Breast epithelium (tissue), 4 donors: ENCODE data around the gene RBCK1. TPM values are rescaled to one million over a fixed set of nuclear protein-coding genes. Genes with fewer than 3 reads are reported as not detected.

Experiments
- DNase-seq, 2 donors: peaks; one replicate each; pipeline ENCODE4 v3.0.0-alpha.2; 2019; ENCODE audit warnings: low spot score in 2 of 2
- H3K27ac ChIP-seq, 2 donors: fragments of 200-600 bp; sonication (generic) in 1 of 2; one replicate each; pipeline ENCODE4 v1.5.1; 2016 to 2019; ENCODE audit warnings: mild to moderate bottlenecking in 1 of 2
- H3K27me3 ChIP-seq, 2 donors: fragments of 200-600 bp; sonication (generic) in 1 of 2; one replicate each; pipeline versions ENCODE4 v1.5.1 to v1.6.0; 2017 to 2019; ENCODE audit warnings: control low read depth in 1 of 2, mild to moderate bottlenecking in 1 of 2
- H3K36me3 ChIP-seq: fragments of 200-600 bp; one replicate; pipeline ENCODE4 v1.5.1; 2019
- H3K4me1 ChIP-seq, 2 donors: fragments of 200-600 bp; sonication (generic); one replicate each; pipeline ENCODE4 v1.5.1; 2016 to 2019; ENCODE audit warnings: control low read depth in 1 of 2
- H3K4me3 ChIP-seq, 3 donors: fragments of 200-600 bp; sonication (generic); 1 replicate in 2 of 3; 2 replicates in 1 of 3; pipeline ENCODE4 v1.5.1; 2016 to 2019; ENCODE audit warnings: mild to moderate bottlenecking in 3 of 3, moderate library complexity in 2 of 3
- H3K9me3 ChIP-seq, 2 donors: fragments of 200-600 bp; sonication (generic) in 1 of 2; one replicate each; pipeline ENCODE4 v1.5.1; 2016 to 2019; ENCODE audit warnings: control low read depth in 1 of 2
- POLR2A ChIP-seq: fragments of 450-650 bp; IDR thresholded peaks from one replicate; pipeline ENCODE4 v1.6.1; 2016; ENCODE audit warnings: antibody characterized with exemption, mild to moderate bottlenecking, moderate library complexity
- POLR2AphosphoS5 ChIP-seq, 3 donors: sonication (generic); formaldehyde crosslinking; IDR thresholded peaks; one replicate each; pipeline ENCODE4 v1.6.1; 2017; ENCODE audit warnings: antibody characterized with exemption in 3 of 3
- intact Hi-C: fragments of 100-400 bp; cut with DNase I; formaldehyde crosslinking; loops from one replicate; pipeline ENCODE4 v1.15.1; 2023; ENCODE audit warnings: low total_unique reads
- total RNA-seq, 3 donors: library from RNA; depleted of rRNA; stranded (reverse); fragments of >200 nt; gene quantifications; one replicate each; pipeline ENCODE4 v1.1.0, GENCODE V29; 2016
- TF ChIP-seq, protein P1 (sequence below), 3 donors: fragments of 450-650 bp; IDR thresholded peaks; one replicate each; pipeline ENCODE4 v1.5.1; 2016 to 2017; ENCODE audit warnings: antibody characterized with exemption in 3 of 3, mild to moderate bottlenecking in 3 of 3, moderate library complexity in 3 of 3

The RBCK1 gene
- total RNA-seq, 3 donors from 2014 or later = 61.3 to 69.5 (median 66.2) TPM

DNA sequence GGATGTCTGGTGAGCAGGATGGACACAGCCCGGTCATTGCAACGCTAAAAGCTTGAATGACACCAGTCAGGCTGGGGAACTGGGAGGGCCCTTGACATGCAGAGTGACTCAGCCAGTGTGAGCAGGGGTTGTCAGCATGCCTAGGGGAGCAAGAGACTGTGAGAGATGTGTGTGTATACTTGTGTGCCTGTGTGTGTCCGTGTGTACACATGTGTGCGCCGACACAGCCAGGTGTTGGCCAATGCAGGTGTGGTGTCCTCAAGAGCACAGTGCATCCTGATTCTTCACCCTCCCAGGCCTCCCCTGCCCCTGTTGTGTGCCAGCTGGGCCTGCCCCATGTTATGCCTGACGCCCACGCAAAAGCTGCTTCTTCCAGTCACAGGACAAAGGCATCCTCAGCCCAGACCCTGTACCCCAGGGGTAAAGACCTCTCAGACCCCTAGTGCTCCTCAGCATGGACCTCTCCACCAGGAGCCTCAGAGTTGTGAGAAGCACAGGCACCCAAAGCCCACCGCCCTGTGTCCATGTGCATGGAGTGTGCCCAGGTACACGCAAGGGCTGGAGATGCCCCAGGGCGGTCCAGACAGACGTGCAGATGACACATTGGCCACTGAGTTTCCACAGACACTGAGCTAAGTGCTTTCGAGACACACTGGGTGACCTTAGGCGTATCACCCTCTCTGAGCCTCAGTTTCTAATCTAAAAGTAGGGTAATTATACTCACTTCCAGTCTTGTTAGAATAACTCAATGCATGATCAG is 44.6 kb upstream of the RBCK1 start:
- H3K4me3 ChIP-seq = no peak overlapping the region
- TF ChIP-seq, protein P1, sequence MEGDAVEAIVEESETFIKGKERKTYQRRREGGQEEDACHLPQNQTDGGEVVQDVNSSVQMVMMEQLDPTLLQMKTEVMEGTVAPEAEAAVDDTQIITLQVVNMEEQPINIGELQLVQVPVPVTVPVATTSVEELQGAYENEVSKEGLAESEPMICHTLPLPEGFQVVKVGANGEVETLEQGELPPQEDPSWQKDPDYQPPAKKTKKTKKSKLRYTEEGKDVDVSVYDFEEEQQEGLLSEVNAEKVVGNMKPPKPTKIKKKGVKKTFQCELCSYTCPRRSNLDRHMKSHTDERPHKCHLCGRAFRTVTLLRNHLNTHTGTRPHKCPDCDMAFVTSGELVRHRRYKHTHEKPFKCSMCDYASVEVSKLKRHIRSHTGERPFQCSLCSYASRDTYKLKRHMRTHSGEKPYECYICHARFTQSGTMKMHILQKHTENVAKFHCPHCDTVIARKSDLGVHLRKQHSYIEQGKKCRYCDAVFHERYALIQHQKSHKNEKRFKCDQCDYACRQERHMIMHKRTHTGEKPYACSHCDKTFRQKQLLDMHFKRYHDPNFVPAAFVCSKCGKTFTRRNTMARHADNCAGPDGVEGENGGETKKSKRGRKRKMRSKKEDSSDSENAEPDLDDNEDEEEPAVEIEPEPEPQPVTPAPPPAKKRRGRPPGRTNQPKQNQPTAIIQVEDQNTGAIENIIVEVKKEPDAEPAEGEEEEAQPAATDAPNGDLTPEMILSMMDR (IDR thresholded peaks at IDR 0.05) = no peak
- TF ChIP-seq POLR2A = no peak
- TF ChIP-seq POLR2AphosphoS5 (IDR thresholded peaks at IDR 0.05) = no peak
- DNase-seq = no peak
- H3K9me3 ChIP-seq = no peaks in the 10 kb centered on the region
- H3K27me3 ChIP-seq = no peaks in the 10 kb centered on the region
- H3K4me1 ChIP-seq = peaks cover 0 to 4% of the 10 kb centered on the region in 2 donors
- H3K27ac ChIP-seq = peak overlapping the region in 1 of 2 donors; percentile 25
- intact Hi-C loops = no loop called here
- H3K36me3 ChIP-seq = no peaks in the 10 kb centered on the region

DNA sequence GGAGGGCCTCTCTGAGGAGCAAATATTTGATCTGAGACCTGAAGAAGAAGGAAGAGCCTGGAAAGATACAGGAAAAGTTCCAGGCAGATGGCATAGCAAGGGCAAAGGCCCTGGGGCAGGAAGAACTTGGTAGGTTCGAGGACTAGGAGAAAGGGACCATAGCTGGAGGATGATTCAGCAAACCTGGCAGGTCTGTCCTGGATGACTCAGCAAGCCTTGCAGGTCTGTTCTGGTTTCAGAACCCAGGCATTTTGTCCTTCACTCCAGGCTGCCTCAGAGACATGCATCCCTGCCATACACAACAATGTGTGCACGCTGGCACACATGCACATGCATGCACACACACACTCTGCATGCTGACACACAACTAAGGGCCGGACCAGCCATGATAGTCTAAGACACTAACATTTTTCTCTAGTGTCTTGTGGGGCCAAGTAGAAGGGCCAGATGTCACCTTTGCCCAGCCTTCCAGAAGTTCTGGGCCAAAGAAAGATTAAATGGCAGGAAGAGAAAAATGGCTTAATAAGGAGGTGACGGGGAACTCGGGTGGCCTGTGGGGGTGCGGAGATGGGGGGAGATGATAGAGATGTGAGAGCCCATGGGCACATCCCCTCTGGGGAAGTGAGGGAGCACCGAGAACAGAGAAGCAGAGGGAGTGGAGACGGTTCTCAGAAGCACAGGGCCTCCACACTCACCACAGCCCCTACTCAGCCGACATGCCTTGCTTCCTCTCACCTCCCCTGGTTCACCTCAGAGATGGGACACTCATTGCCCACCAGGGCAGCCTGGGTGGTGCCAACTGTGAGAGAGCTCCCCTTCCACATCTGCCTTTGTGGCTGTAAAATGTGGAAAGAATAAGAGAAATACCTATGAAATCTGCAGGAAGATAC is 42.9 kb upstream of the RBCK1 start:
- no peak for DNase-seq
- Histone ChIP-seq H3K9me3 (no peaks in the 10 kb centered on the region), H3K27ac (peak overlapping the region in 1 of 2 donors; percentile 62), H3K36me3 (no peaks in the 10 kb centered on the region), H3K4me1 (peaks cover 0 to 4% of the 10 kb centered on the region in 2 donors), H3K4me3 (no peak overlapping the region), H3K27me3 (no peaks in the 10 kb centered on the region)
- no peak for TF ChIP-seq POLR2AphosphoS5 (IDR thresholded peaks at IDR 0.05)
- TF ChIP-seq, protein P1 (IDR thresholded peaks at IDR 0.05) = no peak
- TF ChIP-seq POLR2A = no peak
- intact Hi-C loops = no loop called here

DNA sequence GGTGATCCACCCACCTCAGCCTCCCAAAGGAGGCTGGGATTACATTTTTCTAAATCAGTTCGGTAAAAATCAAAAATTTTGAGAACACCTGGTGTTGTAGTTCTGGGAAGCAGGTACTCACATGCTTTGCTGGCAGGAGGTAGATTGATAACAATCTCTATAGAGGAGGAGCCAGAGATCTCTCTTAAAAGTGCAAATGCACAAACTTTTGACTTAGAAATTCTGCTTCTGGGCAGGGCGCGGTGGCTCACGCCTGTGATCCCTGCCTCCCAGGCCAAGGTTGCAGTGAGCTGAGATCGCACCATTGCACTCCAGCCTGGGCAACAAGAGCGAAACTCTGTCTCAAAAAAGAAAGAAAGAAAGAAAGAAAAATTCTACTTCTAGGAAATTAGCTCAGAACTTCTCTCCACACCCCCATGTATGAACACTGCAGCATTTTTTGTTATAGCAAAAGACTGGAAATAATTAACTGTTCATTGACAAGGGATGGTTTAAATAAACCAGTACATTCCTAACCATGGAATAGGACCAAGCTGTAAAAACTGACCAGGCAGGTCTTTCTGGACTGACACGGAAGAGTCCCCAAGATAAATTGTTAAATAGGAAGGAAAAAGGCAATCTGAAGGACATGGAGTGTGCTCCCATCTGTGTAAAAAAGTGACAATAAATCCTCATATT is 41.9 kb upstream of the RBCK1 start:
- Histone ChIP-seq H3K27me3 (no peaks in the 10 kb centered on the region), H3K36me3 (no peaks in the 10 kb centered on the region), H3K4me3 (no peak overlapping the region), H3K9me3 (no peaks in the 10 kb centered on the region), H3K27ac (peak overlapping the region; percentile 36 to 62), H3K4me1 (peaks cover 0 to 4% of the 10 kb centered on the region in 2 donors)
- intact Hi-C loops = no loop called here
- TF ChIP-seq, protein P1 (IDR thresholded peaks at IDR 0.05) = no peak
- TF ChIP-seq POLR2A = no peak
- TF ChIP-seq POLR2AphosphoS5 (IDR thresholded peaks at IDR 0.05) = no peak
- no peak for DNase-seq

DNA sequence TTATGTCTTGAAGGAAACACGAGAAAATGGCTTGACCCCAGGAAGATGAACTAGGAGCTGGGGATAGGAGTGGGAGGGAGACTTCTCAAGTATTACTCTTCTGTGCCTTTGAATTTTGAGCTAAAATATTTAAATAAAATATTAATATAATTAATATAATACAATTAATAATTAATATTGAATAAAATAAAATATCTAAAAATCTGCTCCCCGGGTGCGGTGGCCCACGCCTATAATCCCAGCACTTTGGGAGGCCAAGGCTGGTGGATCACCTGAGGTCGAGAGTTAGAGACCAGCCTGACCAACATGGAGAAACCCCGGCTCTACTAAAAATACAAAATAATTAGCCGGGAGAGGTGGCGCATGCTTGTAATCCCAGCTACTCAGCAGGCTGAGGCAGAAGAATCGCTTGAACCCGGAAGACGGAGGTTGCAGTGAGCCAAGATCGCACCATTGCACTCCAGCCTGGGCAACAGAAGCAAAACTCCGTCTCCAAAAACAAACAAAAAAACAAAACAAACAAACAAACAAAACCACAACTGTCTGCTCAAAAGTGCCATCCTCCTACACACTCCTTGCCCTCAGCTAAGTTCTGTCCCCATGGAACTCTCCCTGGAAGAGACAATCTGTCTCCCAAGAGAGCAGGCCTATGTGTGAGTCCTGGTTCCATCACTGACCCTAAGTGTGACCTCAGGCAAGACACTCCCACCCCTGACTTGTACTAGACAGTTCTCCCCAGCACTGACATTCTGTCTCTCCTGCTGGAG is 41.2 kb upstream of the RBCK1 start:
- no peak for DNase-seq
- Histone ChIP-seq H3K9me3 (no peaks in the 10 kb centered on the region), H3K4me3 (no peak overlapping the region), H3K36me3 (no peaks in the 10 kb centered on the region), H3K27me3 (no peaks in the 10 kb centered on the region), H3K4me1 (peaks cover 4 to 7% of the 10 kb centered on the region in 2 donors), H3K27ac (peak overlapping the region; percentile 52 to 83)
- intact Hi-C loops = no loop called here
- TF ChIP-seq POLR2AphosphoS5 (IDR thresholded peaks at IDR 0.05) (no peak), POLR2A (no peak)
- TF ChIP-seq, protein P1 (IDR thresholded peaks at IDR 0.05) = no peak
